Measurements from ENCODE around the gene GPR89A.
A peak's percentile ranks its signal among the peaks of the same experiment; 100 is the strongest.

GPR89A gene

GRCh38 chr1:145719230-145720079, 111.7 kb downstream of the GPR89A start, which contains the start of gene CD160:
Gene CD160, plus strand, starts transcription at chr1:145719499. Its CDS starts 8,829 bp downstream, at chr1:145728328.
- peak; percentile 27 for DNase-seq

All from stimulated activated CD4-positive, alpha-beta T cell treated with anti-CD3 and anti-CD28 coated beads, Interleukin-15, amount 100 ng/mL, for 24 hours (primary cell).